RCC 7860 (cell line): ENCODE data around the gene COA4.

Experiments
- DNase-seq: peaks from one replicate; pipeline ENCODE4 v3.0.0-alpha.2; 2015; ENCODE audit warnings: low spot score
- FAIRE-seq: peaks from 2 replicates; lab custom pipeline; 2012; peaks lifted over from hg19 to GRCh38; lab: Jason Lieb, UNC

COA4 gene

DNA sequence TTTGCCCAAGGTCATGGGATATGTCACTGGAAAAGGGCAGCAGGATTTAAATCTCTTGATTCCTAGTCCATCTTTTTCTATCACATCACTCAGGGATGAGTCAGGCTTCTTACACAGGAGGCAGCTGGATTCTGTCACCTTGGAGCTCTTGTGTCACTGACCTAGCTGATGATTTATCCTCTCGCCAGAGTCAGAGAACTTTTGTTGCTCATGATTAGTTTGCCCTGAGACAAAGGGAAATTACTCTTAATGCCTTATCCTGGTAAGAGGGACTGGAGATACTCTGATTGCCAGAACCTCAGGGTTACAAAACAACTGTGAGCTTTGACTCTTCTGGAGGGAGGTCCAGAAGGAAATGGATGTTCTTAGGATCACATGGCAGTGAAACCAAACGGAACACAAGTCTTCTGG is 10.1 kb downstream of the COA4 start:
- FAIRE-seq: peak; percentile 82

DNA sequence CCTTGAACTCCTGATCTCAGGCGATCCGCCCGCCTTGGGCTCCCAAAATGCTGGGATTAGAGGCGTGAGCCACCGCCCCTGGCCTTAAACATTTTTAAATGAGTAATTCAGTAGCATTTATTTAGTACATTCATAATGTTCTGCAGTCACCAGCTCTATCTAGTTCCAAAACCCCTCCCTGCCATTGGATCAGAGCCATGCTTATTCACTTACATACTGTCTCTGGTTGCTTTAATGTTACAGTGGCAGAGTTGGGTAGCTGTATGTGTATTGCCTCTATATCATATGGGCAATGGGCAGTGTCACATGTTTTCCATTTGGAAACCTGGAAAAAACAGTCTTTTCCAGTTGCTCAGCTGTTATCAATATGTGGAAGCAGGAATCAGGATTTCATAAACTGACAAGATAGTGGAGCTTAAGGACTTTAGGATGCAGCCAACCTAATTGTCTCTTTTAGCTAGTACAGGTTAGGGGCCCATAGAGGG is 10.5 kb downstream of the COA4 start:
- DNase-seq: no peak

More for the DNA sequence above, 10.1 kb downstream of the COA4 start:
- DNase-seq: peak; percentile 77

DNA sequence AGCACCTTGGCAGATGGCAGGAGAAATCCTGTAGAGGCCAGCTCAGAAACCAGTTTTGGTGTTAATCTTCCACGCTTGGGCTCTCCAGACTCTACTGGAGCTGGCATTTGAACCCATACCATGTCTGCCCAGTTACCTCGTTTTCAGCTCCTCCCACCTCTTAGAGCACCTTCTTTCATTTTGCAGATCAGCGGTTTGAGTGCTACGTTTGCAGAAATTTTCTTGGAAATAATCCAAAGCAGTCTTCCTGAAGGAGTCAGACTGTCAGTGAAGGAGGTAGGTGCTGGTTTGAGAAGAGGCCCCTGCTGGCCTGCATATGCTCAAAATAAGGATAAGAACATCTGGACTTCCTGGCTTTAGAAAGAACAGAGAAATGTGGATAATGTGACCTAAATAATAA is 13.7 kb downstream of the COA4 start:
- DNase-seq: no peak
- FAIRE-seq: no peak

More for the DNA sequence above, 10.5 kb downstream of the COA4 start:
- no peak for FAIRE-seq

DNA sequence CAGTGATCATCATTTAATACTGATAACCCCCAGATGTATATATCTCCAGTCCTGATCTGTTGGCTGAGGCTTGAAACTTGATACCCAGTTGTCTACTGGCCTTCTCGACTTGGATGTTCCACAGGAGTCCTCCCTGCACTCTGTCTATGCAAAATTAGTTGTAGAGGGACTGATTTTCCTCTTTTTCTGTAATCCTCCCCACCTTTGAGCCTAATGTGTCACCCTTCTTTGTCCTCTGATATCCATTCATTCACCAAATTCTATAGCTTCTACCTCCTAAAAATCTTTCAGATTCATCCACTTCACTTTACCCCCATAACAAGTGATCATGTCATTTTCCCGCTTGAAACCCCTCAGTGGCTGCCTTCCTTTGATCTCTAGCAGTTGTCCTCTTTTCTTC is 16.4 kb downstream of the COA4 start:
- no peak for FAIRE-seq

DNA sequence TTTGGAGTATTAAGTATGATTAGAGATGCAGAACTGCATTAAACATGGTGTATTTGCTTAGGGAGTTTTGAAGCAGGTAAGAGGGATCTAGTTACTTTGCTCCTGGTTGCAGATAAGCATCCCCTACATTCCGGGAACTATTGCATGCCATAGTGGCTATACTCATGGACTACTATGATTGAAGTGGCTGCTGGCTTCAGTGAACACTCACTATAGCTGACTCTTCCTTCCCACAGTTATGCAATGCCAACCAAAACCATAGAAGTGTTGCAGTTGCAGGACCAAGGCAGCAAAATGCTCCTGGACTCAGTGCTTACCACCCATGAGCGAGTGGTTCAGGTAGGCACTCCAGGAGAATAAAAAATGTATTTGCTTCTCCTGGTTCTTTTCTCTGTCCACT is 17.0 kb downstream of the COA4 start:
- FAIRE-seq (no peak), DNase-seq (no peak)

More for the DNA sequence above, 16.4 kb downstream of the COA4 start:
- DNase-seq: no peak

DNA sequence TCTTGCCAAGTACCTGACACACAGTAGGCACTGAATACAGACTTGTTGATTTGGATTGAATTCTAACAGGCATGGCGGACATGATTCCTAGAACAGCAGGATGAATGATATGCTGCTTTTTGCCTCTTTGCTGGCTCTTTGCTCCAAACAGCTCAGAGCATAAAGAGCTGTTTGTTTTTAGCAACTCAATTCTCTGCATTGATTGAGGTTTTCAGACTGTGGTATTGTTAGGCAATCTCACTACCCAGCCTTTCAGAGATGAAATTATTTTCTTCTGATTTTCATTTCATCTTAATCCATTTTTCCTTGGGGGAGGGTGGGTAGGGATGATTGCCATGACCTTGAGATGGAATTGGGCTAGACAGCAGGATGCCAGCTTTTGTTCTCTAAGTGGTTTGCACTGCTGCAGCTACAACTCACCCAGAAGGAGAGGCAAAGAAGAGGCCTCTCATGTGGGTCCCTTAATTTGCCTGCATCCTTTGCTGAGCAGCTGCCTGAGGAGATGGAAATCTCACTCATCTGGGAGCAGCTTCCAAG is 20.5 kb downstream of the COA4 start:
- no peak for DNase-seq
- FAIRE-seq: no peak

DNA sequence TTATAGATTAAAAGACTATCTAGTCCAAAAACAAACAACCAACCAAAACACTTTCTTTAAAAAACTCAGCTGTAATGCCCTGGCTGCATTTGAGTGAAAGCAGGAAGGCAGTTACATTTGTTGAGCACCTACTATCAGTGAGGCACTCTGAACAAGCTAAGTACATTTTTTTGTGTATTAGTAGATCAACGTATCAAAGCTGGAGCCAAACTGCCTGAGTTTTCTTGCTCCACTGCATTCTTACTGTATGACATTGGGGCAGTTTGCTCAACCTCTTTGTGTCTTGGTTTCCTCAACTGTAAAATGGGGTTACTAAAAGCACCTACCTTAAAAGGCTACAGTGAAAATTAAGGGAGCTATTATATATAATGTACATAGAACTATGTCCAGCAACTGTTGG is 22.0 kb downstream of the COA4 start:
- DNase-seq (no peak), FAIRE-seq (no peak)

DNA sequence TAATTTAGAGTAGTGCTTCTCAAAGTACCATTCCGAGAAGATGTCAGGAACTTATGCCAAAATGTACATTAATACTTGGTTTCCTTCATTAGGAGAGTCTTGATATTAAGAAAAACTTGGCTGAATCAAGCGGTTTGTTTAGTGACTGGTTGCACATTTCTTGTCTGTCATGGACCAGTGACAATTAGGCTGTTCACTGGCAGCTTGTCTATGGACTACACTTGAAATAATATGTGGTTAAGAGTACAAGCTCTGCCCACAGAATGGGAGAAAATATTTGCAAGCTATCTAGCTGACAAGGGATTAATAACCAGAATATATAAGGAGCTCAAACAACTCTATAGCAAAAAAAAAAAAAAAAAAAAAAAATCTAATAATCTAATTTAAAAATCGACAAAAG is 24.6 kb downstream of the COA4 start:
- DNase-seq (no peak), FAIRE-seq (no peak)

DNA sequence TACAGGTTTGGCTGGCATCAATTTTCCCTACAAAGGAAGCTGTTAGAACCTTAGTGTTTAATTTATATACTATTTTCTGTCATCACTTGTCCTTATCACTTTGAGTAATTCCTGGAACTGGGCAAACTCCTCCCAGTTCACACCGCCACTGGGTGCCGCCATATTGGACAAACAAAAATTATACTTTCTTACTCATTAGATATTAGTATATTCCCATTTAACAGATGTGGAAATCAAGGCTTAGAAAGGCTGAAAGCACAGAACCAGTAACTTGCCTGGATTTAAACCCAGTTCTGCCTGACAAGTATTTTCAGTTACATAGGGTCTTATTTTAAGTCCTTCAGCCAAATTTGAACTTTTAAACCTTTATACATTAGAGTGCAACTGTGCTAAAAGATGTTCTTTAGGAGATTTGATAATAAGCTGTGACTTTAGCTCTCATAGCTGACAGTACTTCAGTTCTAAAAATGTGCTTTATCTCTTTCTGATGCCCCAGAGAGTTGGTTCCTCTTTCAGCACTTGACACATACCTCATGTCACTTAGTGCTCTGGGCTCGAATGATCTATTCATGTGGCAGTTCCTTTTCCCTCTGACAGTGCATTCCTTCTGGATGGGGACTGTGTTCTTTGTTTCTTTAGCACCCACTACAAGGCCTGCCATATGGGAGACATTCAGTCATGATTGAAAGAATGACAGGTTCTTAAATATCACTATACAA is 25.4 kb downstream of the COA4 start:
- no peak for FAIRE-seq

DNA sequence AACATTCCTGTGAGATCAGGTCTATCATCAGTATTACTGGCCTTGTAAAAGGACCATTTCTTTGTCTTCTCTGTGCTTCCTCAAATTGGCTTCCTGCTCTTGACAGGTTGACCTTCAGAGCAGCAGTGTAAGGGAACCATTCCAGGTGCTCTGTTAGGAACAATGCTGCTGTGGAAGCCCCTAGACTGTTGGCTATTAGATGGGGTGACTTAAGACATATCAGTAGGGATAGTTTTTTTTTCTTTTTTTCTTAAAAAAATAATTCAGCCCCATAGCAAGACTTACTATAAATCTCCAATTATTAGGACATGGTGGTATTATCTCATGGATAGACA is 37.6 kb downstream of the COA4 start:
- no peak for FAIRE-seq
- no peak for DNase-seq

More for the DNA sequence above, 25.4 kb downstream of the COA4 start:
- no peak for DNase-seq

DNA sequence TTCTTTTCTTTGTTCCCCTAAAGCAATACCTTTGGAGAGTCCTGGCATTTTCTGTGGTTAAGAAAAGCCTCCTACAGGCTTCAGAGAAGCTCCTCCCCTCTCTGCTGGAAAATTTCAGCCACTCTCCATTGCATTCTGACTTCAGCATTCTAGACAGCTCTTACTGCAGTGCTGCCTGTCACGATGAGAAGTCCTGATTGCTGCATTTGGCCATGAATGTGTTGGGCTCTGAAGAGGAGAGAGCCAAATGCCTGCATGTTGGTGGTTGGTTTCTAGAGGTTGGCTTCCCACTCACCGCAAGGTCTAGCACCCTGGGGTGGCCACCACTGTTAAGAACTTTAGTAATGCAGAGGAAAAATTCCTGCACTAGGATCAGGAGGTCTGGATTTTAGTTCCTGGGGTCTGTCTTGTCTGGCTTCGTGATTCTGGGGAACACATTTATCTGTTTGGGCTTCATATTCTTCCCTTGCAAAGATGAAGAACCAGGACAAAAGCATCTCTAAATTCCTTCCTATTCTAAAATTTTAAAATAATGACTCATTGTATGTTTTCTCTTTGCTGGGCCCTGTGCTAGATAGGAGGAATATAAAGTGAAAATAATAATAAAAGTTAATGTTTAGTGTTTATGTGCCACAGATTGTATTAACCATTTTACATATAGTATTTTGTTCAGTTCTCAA is 38.1 kb downstream of the COA4 start:
- no peak for DNase-seq
- no peak for FAIRE-seq

DNA sequence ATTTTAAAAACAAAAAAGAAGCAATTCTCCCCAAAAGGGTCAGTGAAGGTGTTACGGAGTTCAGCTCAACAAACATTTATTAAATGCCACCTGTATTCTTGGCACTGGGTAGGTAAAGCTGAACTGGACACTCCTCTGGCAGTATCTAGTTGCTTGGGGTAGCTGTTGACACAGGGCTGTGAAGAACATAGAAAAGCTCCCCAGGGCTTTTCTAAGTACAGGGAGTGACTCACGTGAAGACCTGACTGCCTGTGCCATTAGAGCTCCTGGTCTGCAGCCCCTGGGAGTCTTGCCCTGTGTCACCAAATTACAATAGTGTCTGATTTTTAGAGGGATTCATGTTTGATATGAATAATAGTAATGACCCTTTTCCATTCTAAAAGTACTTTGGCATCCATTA is 43.6 kb downstream of the COA4 start:
- no peak for FAIRE-seq
- DNase-seq: no peak

DNA sequence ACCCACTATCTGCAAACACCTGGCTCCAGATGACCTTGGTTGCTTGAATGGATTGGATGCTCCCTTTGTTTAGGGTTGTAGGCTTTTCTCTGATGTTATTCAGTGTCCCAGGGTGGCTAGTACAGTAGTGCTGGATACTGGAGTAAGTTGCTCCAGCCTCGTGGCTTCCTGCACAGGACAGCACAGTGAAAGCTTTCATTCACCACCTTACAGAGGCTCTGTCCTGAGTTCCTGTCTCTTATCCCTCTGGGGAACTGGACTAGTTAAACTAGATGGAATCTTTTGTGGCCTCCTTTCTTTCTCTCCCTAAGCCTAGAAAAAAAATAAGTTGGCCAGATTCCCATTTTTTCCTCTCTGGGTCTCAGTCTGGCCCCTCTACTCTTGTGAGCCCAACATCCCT is 46.4 kb downstream of the COA4 start:
- no peak for FAIRE-seq
- DNase-seq: no peak
